GM19099 (cell line): ENCODE measurements around the gene SLIT2.

ENCODE experiments used
- POLR2A ChIP-seq: IDR thresholded peaks from 3 replicates; pipeline ENCODE4 v1.6.1; 2011; ENCODE audit warnings: low read depth; ENCODE audit not compliant: insufficient read length; ENCODE audit errors: extremely low read depth

The SLIT2 gene, protein sequence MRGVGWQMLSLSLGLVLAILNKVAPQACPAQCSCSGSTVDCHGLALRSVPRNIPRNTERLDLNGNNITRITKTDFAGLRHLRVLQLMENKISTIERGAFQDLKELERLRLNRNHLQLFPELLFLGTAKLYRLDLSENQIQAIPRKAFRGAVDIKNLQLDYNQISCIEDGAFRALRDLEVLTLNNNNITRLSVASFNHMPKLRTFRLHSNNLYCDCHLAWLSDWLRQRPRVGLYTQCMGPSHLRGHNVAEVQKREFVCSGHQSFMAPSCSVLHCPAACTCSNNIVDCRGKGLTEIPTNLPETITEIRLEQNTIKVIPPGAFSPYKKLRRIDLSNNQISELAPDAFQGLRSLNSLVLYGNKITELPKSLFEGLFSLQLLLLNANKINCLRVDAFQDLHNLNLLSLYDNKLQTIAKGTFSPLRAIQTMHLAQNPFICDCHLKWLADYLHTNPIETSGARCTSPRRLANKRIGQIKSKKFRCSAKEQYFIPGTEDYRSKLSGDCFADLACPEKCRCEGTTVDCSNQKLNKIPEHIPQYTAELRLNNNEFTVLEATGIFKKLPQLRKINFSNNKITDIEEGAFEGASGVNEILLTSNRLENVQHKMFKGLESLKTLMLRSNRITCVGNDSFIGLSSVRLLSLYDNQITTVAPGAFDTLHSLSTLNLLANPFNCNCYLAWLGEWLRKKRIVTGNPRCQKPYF (N-terminal part only)

DNA sequence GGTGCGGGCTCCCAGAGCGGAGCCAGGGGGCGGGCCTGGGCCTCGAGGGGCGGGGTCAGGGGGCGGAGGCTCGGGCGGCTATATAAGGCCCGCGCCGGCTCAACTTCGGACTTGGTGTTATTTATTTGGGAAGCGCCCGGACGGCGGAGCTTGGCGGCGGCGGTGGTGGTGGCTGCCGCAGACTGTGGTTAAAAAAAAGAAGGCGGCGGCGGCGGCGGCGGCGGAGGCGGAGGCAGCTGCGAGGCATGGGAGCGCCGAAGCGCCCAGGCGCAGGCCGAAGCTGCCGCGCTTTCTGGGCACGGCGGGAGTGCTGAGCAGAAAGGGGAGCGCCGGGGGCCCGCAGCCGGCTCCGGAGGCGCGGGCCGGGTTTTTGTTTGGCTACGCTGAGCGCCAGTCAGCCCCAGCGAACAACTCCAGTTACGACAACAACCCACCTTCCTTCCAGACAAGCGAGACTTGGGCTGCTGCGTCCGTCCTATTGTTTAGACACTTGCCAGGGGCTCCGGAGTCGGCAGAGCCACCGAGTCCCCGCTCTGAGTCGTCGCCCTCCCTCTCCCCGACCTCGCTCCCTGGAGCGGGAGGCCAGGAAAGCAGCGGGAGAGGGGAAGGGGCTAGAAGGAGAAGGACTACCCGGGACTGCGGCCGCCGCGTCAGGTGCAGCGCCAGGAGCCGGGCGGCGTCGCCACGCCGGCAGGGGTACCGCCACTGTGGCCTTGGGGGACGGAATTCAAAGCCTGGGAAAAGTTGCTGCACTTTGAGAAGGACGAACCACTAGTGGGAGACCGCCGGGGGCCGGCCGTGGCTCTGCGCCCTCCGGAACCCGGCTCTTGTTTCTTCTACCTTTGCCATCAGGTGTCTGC is at the start of gene SLIT2:
Gene SLIT2, plus strand, starts transcription at position 110 of the 860 bp plus-strand sequence. CDS start 1,911 bp downstream, outside the sequence.
- TF ChIP-seq POLR2A = no peak

DNA sequence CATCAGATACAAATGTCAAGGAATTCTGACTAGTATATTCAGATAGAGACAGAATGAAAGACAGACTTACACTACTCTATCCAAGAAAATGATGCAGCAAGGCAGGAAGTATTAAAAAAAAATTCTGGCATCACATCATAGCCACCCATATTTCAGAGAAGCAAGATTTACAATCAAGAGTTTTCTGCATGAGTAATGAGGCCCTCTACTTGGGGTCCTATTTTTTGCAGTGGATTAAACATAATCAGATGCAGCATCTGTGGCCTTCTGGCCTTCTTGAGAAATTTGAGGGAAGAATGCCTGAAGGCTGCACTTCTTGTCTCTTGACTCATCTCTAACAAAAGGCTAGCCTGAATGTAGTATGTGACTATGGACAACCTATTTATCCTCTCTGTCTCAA is 48.2 kb upstream of the SLIT2 start:
- no peak for TF ChIP-seq POLR2A

DNA sequence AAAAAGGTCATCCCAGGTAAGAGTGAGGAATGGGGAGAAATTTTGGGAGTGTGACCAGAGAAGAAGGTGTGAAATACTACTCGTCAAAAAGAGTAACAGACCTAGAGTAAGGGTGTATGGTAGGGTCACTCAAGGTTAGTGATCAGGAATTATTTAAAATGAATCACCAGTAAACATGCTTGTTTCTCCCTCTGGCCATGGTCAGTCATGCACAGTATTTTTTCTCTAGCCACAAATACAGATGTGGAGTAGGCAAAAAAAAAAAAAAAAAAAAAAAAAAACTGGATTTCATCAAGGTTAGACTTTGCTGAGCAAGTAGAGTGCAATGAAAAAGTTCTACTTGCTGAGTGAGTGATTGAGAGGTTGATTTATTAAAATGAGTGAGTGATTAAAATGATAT is 34.2 kb upstream of the SLIT2 start:
- no peak for TF ChIP-seq POLR2A

DNA sequence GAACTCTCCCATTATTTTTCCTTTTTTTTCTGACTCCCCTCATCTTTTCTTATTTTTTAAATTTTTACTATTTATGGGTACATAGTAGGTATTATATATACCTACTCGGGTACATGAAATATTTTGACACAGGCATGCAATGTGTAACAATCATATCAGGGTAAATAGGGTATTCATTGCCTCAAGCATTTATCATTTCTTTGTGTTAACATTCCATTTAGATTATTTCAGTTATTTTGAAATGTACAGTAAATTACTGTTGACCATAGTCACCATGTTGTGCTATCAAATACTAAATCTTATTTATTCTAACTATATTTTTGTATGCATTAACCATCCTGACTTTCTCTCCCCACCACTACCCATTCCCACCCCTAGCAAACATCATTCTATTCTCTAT is 33.8 kb upstream of the SLIT2 start:
- no peak for TF ChIP-seq POLR2A

DNA sequence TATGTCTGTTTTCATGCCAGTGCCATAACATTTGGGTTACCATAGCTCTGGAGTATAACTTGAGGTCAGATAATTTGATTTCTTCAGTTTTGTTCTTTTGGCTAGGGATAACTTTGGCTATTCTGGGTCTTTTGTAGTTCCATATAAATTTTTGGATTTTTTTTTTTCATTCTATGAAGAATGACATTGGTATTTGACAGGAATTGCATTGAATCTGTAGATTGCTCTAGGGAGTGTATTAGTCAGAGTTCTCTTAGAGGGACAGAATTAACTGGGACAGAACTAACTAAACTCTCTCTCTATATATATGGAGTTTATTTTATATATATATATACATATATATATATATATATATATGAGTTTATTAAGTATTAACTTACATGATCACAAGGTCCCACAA is 32.2 kb upstream of the SLIT2 start:
- no peak for TF ChIP-seq POLR2A

DNA sequence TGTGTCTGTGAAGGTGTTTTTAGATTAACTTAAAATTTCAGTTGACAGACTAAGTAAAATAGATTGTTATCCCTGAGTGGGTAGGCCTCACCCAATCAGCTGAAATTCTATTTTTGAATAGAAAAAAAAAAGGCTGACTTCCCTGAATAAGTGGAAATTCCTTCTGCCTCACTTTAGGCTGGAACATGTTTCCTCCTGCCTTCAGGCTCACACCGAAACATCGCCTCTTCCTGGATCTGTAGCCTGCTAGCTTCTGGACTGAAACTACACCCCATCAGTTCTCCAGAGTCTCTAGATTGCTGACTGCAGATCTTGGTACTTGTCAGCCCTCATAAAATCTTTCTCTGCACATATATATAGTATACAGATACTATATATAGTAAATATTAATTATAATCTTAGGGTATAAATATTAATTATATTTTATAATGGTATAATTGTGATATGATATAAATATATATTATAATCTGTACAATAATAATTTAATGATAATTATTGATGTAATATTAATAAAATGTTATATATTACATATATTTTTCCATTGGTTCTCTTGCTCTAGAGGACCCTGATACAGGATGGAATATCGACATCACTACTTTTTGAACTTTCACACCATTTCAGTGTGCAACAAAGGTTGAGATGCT is 13.7 kb upstream of the SLIT2 start:
- TF ChIP-seq POLR2A = no peak

DNA sequence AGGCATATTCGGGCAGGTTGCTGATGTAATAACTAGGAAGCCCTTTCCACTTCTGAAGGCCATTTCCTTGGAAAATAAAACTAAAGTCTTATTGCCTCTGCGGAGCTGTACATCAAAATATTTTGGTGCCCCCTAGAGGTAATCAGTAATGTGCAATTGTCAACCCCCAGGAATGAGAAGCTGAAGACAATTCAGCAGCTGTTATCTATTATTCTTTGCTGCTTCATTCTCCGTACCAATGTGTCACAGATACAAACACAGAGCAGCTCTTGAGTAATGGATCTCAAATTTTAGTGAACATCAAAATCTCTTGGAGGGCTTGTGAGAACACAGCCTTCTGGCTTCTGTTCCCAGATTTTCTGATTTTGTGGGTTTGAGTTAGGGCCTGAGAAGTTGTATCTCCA is 3.5 kb upstream of the SLIT2 start:
- TF ChIP-seq POLR2A = no peak

DNA sequence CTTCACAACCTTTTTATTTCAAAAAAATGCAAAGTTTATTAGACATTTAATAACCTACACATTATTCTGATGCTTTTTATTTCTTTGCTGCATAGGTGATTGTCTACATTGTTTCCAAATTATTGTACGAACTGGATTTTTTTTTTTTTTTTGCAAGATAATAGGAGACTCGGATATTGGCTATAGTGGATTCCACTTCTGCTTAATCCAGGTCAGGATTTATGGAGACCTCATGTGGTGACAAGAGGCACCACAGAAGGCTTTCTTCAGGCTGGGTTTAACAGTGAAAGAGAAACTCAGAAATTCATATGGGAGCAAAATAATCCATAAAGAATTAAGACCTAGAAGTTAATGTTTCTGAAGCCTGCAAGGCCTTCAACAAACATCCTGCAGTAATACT is 2.4 kb upstream of the SLIT2 start:
- no peak for TF ChIP-seq POLR2A

DNA sequence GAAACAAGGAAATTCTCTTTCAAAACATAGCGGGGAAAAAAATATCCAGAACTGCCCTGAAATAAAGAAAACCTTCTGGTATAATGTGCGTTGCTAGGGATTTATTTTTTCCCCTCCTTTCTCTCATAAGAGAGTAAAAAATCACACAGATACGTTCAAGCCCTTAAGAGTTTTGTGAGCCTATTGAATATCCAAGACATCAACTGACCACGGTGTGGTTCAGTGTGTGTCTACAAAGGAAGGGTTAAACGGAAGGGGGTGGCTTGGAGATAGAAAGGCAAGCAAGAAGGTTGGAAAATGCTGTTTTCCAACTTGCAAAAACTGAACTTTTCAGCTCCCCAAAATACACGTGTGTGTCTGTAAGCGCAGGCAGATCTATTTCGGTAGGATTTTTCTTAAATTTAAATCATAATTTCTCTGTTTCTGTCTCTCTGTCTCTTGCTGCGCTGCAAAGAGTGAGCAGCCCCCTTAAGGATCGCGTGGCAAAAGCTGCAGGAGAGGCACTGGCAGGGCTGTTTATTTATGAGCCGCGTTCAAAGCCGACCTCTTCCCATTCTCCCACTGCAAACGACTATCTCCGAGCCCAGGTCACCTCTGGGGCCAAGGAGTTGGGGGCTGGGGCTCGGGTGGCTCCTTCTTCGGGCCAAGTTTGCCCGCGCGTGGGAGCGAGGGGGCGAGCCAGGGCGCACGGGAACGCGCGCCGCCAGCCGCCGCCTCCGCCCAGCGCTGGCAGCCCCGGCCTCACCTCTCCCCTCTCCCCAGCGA is 492 bp upstream of the SLIT2 start:
- no peak for TF ChIP-seq POLR2A

DNA sequence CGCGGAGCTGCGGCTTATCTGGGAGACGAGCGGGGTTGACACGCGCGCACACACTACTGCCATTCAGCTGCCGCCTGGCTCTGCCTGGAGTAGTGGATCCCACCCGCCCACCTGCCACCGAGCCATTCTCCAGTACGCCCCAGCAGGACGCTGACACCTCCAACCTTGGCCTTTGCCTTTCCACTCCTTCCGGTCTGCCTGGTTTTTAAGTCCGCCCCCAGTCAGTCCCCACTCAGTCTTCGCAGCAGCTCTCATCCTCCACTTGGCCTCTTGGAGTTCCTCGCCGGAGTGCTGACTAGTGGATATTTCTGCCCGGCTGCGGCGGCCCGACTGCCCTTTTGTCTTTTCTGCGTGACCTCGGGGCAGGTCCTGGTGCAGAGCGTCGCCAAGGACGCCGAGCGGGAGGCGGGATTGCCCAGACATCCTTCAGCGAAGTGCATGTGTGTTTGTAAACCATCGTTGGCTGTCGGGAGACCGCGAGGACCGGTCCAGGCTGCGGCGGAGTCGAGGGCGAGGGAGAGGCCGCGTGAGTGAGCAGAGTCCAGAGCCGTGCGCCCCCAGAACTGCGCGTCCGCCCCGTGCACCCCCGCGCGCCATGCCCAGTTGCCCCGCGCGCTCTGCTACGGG is 1.1 kb downstream of the SLIT2 start:
- no peak for TF ChIP-seq POLR2A

DNA sequence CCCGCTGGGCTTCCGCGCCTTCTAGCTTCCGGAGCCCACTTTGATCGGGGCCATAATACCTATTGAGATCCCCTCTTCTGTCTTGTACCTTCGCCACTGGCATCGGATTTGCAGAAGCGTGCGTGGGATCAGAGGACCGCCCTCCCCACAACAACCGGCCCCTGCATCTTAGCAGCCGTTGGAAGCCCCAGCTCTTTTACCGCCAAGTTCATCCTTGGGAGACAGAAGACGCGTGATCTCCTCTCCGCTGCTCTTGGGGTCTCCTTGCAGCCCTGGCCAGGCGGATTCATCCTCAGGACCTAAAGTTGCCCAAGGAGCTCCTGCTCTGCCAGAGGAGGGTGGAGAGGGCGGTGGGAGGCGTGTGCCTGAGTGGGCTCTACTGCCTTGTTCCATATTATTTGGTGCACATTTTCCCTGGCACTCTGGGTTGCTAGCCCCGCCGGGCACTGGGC is 1.6 kb downstream of the SLIT2 start:
- no peak for TF ChIP-seq POLR2A

DNA sequence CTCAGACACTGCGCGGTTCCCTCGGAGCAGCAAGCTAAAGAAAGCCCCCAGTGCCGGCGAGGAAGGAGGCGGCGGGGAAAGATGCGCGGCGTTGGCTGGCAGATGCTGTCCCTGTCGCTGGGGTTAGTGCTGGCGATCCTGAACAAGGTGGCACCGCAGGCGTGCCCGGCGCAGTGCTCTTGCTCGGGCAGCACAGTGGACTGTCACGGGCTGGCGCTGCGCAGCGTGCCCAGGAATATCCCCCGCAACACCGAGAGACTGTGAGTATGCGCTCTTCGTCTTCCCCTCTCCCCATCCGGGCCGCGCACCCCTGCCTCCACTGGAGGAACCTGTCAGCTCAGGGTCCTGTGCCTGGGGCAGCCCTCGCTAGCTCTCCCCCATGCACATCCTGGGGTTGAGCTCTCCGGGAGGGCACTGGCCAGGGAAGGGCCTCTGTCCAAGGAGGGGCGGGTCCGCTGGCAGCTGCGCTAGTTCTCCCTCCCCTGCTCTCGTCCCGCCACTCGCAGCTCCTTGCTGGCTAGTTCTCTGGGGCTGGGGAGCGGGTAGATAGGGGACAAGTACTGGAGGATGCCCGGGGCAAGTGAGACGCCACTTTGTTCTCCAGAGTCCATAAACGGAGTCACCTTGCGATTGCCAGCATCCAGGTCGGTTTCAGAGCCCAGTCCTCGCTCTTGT is 2.2 kb downstream of the SLIT2 start:
- no peak for TF ChIP-seq POLR2A

DNA sequence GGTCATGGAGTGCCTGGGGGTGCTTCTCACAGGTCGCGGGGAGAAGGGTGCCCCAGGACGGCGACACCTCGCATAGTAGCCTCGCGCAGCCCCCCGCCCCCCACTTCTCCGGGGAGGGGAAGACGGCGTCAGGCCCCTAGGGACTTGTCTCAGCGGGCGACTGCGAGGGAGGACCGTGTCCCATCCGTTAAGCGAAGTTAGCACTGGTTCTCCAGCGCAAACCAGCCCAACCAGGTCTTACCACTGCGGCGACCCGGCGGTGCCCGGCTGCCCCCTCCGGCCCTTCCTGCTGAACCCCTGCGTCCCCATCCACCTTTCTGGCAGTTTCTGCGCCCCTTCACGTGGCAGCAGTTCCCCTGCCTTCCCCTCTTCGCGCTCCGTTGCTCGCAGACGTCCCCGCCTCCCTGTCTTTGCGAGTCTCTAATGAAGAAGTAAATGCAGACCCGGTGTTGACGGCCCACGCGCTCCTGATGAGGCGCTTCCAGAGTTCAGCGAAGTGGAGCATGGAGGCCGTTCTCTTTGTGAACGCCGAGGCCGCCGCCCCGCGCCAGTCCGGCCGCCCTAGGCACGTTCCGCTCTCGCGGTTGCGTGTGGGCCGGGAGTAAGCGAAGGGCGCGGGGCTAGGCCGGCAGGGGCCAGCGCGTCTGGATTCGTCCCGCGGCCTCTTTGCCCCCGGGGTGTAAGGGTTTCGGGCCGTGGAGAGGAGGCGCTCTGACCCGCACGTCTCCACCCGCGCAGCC is 3.0 kb downstream of the SLIT2 start:
- no peak for TF ChIP-seq POLR2A

DNA sequence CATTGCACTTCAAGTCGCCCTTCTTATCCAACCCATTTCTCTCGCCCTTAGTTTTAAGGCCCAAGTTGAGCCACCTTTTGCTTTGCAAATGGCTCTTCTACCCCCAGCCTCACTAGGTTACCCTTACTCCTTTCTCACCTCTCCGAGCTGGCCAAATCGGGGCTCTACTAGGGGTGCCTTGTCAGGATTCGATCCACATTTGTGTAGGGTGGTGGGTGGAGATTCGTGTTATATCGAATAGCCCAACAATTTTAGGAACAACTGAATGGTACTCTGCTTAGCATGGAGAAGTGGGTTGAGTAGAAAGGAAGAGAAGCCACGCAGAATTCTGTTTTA is 3.5 kb downstream of the SLIT2 start:
- TF ChIP-seq POLR2A = no peak
